SU-DHL-6 (cell line): ENCODE measurements around the gene NYAP2.

ENCODE experiments used
- CTCF ChIP-seq: fragments of 200-600 bp; sonication (generic); IDR thresholded peaks from one replicate; pipeline ENCODE4 v1.5.1; 2017; ENCODE audit warnings: antibody characterized with exemption, mild to moderate bottlenecking, low read length, moderate library complexity; ENCODE audit not compliant: insufficient read depth, poor library complexity, severe bottlenecking
- EZH2phosphoT487 ChIP-seq: fragments of 200-600 bp; sonication (generic), shearing (Covaris generic); conservative IDR thresholded peaks from 2 replicates; pipeline ENCODE4 v1.6.1; 2018; ENCODE audit warnings: mild to moderate bottlenecking, antibody characterized with exemption, low read length, moderate library complexity, mixed read lengths

- TF ChIP-seq CTCF (no peak), EZH2phosphoT487 (no peak)
Measured at GRCh38 chr2:225354281-225354774, 45.2 kb upstream of the NYAP2 start.
